Measurements from ENCODE around the gene MAPKAP1.

The MAPKAP1 gene

DNA sequence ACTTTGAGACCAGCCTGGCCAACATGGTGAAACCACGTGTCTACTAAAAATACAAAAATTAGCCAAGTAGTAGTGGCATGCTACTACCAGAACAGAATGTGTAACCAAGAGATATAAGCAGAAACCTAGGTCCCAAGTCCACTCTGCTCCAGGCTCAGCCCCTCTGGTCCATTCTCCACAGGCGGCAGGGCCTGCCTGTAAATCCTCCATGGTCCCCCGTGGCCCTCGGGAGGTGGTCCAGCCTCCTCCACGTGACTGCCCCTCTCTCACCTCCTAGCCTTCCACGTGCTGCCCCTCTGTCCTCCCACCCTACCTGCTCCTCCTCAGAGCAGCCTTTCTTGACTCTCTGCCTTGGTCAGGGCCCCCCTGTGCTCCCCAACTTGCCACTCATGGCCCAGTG is 318.0 kb downstream of the MAPKAP1 start:
- peaks cover 11% of the 10 kb centered on the region; the same call in 1 of the 2 replicates for H3K27me3 ChIP-seq (ENCODE audit: insufficient read depth, low read length)
- no peaks in the 10 kb centered on the region for H3K4me1 ChIP-seq (ENCODE audit: insufficient read depth, low read length)
- H3K9me3 ChIP-seq (ENCODE audit: insufficient read depth, low read depth, low read length): no peaks in the 10 kb centered on the region
- WGBS: 72% methylated on average over 6 of the region's 6 CpGs
- H3K27ac ChIP-seq (ENCODE audit: low read depth, low read length): no peak overlapping the region
- no peak overlapping the region for H3K4me3 ChIP-seq (ENCODE audit: low read length)
- H3K36me3 ChIP-seq (ENCODE audit: insufficient read depth, low read length): no peaks in the 10 kb centered on the region
- H3K9ac ChIP-seq (ENCODE audit: low read depth, low read length): no peak overlapping the region

DNA sequence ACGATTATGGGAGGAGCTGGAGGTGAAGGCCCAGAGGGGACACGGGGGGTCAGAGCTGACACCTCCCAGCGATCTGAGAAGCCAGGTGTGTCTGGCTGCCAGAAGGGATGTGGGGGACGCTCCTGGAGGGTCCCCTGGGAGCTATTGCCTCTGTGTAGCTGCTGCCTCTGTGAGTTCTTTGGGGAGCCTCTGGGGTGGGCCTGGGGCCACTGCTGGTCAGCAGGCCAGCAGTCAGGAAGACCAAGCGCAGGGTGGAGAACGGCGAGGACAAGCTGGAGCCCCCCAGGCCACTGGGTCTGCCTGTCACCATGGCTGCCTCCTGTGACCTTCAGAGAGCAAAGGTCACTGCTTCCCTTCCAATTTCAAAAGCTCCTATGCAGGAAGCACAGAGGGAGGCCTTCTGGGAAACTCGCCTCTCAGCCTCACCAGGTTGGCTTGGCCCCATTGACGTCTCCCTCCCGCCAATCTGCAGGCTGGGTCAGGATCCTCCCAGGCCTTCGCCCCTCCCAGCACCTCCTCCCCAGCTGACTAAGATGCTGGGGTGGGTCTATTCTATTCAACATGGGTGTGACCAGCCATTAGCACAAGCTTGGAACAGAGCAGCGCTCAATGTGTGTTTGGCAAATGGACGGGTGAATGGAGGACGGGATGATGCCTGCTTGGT is 319.0 kb downstream of the MAPKAP1 start:
- Histone ChIP-seq H3K9ac (ENCODE audit: low read depth, low read length) (no peak overlapping the region), H3K4me3 (ENCODE audit: low read length) (no peak overlapping the region), H3K36me3 (ENCODE audit: insufficient read depth, low read length) (no peaks in the 10 kb centered on the region), H3K9me3 (ENCODE audit: insufficient read depth, low read depth, low read length) (no peaks in the 10 kb centered on the region), H3K27ac (ENCODE audit: low read depth, low read length) (no peak overlapping the region), H3K27me3 (ENCODE audit: insufficient read depth, low read length) (peaks cover 11% of the 10 kb centered on the region; the same call in 1 of the 2 replicates), H3K4me1 (ENCODE audit: insufficient read depth, low read length) (no peaks in the 10 kb centered on the region)
- WGBS: 86% methylated on average over 14 of the region's 14 CpGs
